Nephron progenitor cell (in vitro differentiated cells): ENCODE results near the gene FN1.

Source experiments
- DNase-seq: peaks from one replicate; pipeline ENCODE4 v3.0.0; 2021
- H3K27ac Mint-ChIP-seq: 2 replicates; pipeline ENCODE4 v1.8.0; 2021; ENCODE audit warnings: mild to moderate bottlenecking, moderate library complexity, mixed read lengths
- H3K27me3 Mint-ChIP-seq: 2 replicates; pipeline ENCODE4 v1.8.0; 2021; ENCODE audit warnings: mild to moderate bottlenecking, low read depth, mixed read lengths; ENCODE audit not compliant: poor library complexity
- H3K36me3 Mint-ChIP-seq: 2 replicates; pipeline ENCODE4 v1.8.0; 2021; ENCODE audit warnings: low read depth, mixed read lengths
- H3K4me1 Mint-ChIP-seq: 2 replicates; pipeline ENCODE4 v1.8.0; 2021; ENCODE audit warnings: mixed read lengths
- H3K4me3 Mint-ChIP-seq: 2 replicates; pipeline ENCODE4 v1.8.0; 2021; ENCODE audit warnings: mild to moderate bottlenecking, moderate library complexity, mixed read lengths
- H3K9me3 Mint-ChIP-seq: 2 replicates; pipeline ENCODE4 v1.8.0; 2021; ENCODE audit warnings: mild to moderate bottlenecking, moderate library complexity, mixed read lengths
- CTCF ChIP-seq: fragments of 200-600 bp; sonication (generic); IDR thresholded peaks from 2 replicates; pipeline ENCODE4 v1.5.0; 2021; ENCODE audit warnings: antibody characterized with exemption

Gene FN1

GRCh38 chr2:215338883-215339679 lies 96.8 kb downstream of the FN1 start:
- H3K9me3 Mint-ChIP-seq, result no peaks in the 10 kb centered on the region
- no peak overlapping the region for H3K27ac Mint-ChIP-seq
- TF ChIP-seq CTCF, result no peak
- H3K4me1 Mint-ChIP-seq, result no peaks in the 10 kb centered on the region
- DNase-seq, result no peak
- H3K36me3 Mint-ChIP-seq, result peaks cover 92% of the 10 kb centered on the region
- H3K27me3 Mint-ChIP-seq, result peaks cover 4% of the 10 kb centered on the region
- H3K4me3 Mint-ChIP-seq, result no peak overlapping the region

- DNase-seq, result no peak
- no peaks in the 10 kb centered on the region for H3K9me3 Mint-ChIP-seq
- H3K27ac Mint-ChIP-seq, result peak overlapping the region; percentile 15
- peaks cover 83% of the 10 kb centered on the region for H3K36me3 Mint-ChIP-seq
- no peaks in the 10 kb centered on the region for H3K27me3 Mint-ChIP-seq
- no peak for TF ChIP-seq CTCF
- H3K4me3 Mint-ChIP-seq, result no peak overlapping the region
- peaks cover 14% of the 10 kb centered on the region for H3K4me1 Mint-ChIP-seq
Observed at GRCh38 chr2:215332872-215333595, 102.8 kb downstream of the FN1 start.

GRCh38 chr2:215328066-215328465 lies 107.8 kb downstream of the FN1 start:
- Mint-ChIP-seq H3K9me3 (peaks cover 5% of the 10 kb centered on the region), H3K4me1 (peaks cover 24% of the 10 kb centered on the region), H3K27me3 (no peaks in the 10 kb centered on the region), H3K36me3 (peaks cover 94% of the 10 kb centered on the region), H3K27ac (peak overlapping the region; percentile 82), H3K4me3 (no peak overlapping the region)
- no peak for DNase-seq
- no peak for TF ChIP-seq CTCF

GRCh38 chr2:215324811-215325210 lies 111.1 kb downstream of the FN1 start:
- H3K36me3 Mint-ChIP-seq, result peaks cover 98% of the 10 kb centered on the region
- no peak overlapping the region for H3K4me3 Mint-ChIP-seq
- peaks cover 9% of the 10 kb centered on the region for H3K9me3 Mint-ChIP-seq
- H3K27ac Mint-ChIP-seq, result no peak overlapping the region
- no peak for DNase-seq
- no peaks in the 10 kb centered on the region for H3K27me3 Mint-ChIP-seq
- H3K4me1 Mint-ChIP-seq, result peaks cover 19% of the 10 kb centered on the region
- TF ChIP-seq CTCF, result no peak

GRCh38 chr2:215320679-215321078 lies 115.2 kb downstream of the FN1 start:
- Mint-ChIP-seq H3K4me1 (peaks cover 4% of the 10 kb centered on the region), H3K27ac (no peak overlapping the region), H3K27me3 (no peaks in the 10 kb centered on the region), H3K36me3 (peaks cover 95% of the 10 kb centered on the region), H3K4me3 (no peak overlapping the region), H3K9me3 (peaks cover 9% of the 10 kb centered on the region)
- no peak for DNase-seq
- TF ChIP-seq CTCF, result no peak
